ENCODE data around the gene RPS19.

GRCh38 chr19:41815301-41815700 lies 44.8 kb upstream of the RPS19 start:
- TF ChIP-seq REST (IDR thresholded peaks at IDR 0.05; ENCODE audit: low read depth, low read length) = no peak
- TF ChIP-seq CTCF (IDR thresholded peaks at IDR 0.05 in 2 of 3, conservative IDR thresholded peaks at IDR 0.05 in 1 of 3; ENCODE audit: control insufficient read depth in 2 of 3, extremely low read depth in 1 of 3, insufficient read depth in 1 of 3, low read depth in 3 of 3, low read length in 3 of 3) = no peak
- no peak for TF ChIP-seq TAF1 (IDR thresholded peaks at IDR 0.05; ENCODE audit: borderline replicate concordance, low read depth, low read length)
- TF ChIP-seq NFYA (IDR thresholded peaks at IDR 0.05; ENCODE audit: borderline replicate concordance, low read depth, low read length) = no peak
- no peak for TF ChIP-seq SRF (IDR thresholded peaks at IDR 0.05; ENCODE audit: low read depth in 2 of 2, low read length in 2 of 2)
- no peak for TF ChIP-seq POLR2AphosphoS5 (IDR thresholded peaks at IDR 0.05; ENCODE audit: low read length)
- TF ChIP-seq CEBPB (IDR thresholded peaks at IDR 0.05; ENCODE audit: borderline replicate concordance in 1 of 2, low read depth in 2 of 2, low read length in 2 of 2) = no peak
- TF ChIP-seq EZH2 (IDR thresholded peaks at IDR 0.05; ENCODE audit: borderline replicate concordance, control insufficient read depth, low read depth, low read length) = no peak
- TF ChIP-seq POLR2A (IDR thresholded peaks at IDR 0.05; ENCODE audit: low read depth, low read length) = no peak
- TF ChIP-seq HDAC6 (IDR thresholded peaks at IDR 0.05; ENCODE audit: unreplicated experiment) = no peak
- TF ChIP-seq ZNF384 (IDR thresholded peaks at IDR 0.05; ENCODE audit: borderline replicate concordance, low read depth, low read length) = no peak
- no peak for TF ChIP-seq BRCA1 (IDR thresholded peaks at IDR 0.05; ENCODE audit: low read depth, low read length)

Measured in GM12878 (cell line).